WTC11 (cell line): ENCODE results near the gene ERFL. TPM values are rescaled to one million over a fixed set of nuclear protein-coding genes. Genes with fewer than 3 reads are reported as not detected.
A peak's percentile ranks its signal among the peaks of the same experiment; 100 is the strongest.

Experiments
- ATAC-seq: fragments of 200-7000 bp; cut with Tn5 transposase; 2 replicates; pipeline ENCODE4 v1.10.0; 2021; ENCODE audit warnings: mild to moderate bottlenecking, moderate library complexity
- CTCF ChIA-PET: fragments of 300-600 bp; sonication (Branson Sonifier 250); formaldehyde crosslinking; loops from one replicate; lab custom pipeline; 2021; ENCODE audit warnings: antibody characterized with exemption; lab: Charles Lee
- POLR2A ChIA-PET: fragments of 350-600 bp; sonication (Branson Sonifier 250); formaldehyde crosslinking; loops from one replicate; lab custom pipeline; 2021; ENCODE audit warnings: antibody characterized with exemption; lab: Charles Lee
- DNase-seq: peaks from one replicate; pipeline ENCODE4 v3.0.0; 2021; ENCODE audit warnings: low spot score
- H3K27ac Mint-ChIP-seq: 2 replicates; pipeline ENCODE4 v1.8.0; 2021; ENCODE audit warnings: mixed read lengths
- H3K27me3 Mint-ChIP-seq: 2 replicates; pipeline ENCODE4 v1.8.0; 2021; ENCODE audit warnings: low read depth, mild to moderate bottlenecking, moderate library complexity, mixed read lengths
- H3K36me3 Mint-ChIP-seq: 2 replicates; pipeline ENCODE4 v1.8.0; 2021; ENCODE audit warnings: mixed read lengths
- H3K4me1 Mint-ChIP-seq: 2 replicates; pipeline ENCODE4 v1.8.0; 2022; ENCODE audit warnings: mixed read lengths
- H3K4me3 Mint-ChIP-seq: 2 replicates; pipeline ENCODE4 v1.8.0; 2021; ENCODE audit warnings: mild to moderate bottlenecking, moderate library complexity, mixed read lengths
- H3K9me3 Mint-ChIP-seq: 2 replicates; pipeline ENCODE4 v1.8.0; 2021; ENCODE audit warnings: mixed read lengths
- ATF2 ChIP-seq: sonication (generic); formaldehyde crosslinking; IDR thresholded peaks from 2 replicates; pipeline ENCODE4 v1.8.1; 2022; ENCODE audit warnings: low read depth, missing genetic modification reagents, borderline replicate concordance
- ELF4 ChIP-seq: sonication (generic); formaldehyde crosslinking; IDR thresholded peaks from 2 replicates; pipeline ENCODE4 v1.8.1; 2022; ENCODE audit warnings: low read depth, mild to moderate bottlenecking, moderate library complexity, missing genetic modification reagents
- EMX1 ChIP-seq: fragments of 250-450 bp; sonication (Bioruptor Pico); IDR thresholded peaks from 2 replicates; pipeline ENCODE4 v1.8.0; 2021; ENCODE audit warnings: mild to moderate bottlenecking
- ERG ChIP-seq: fragments of 250-450 bp; sonication (Bioruptor Pico); IDR thresholded peaks from 2 replicates; pipeline ENCODE4 v1.8.0; 2021; ENCODE audit warnings: mild to moderate bottlenecking
- ESRRA ChIP-seq: sonication (generic); formaldehyde crosslinking; IDR thresholded peaks from 2 replicates; pipeline ENCODE4 v1.8.1; 2022; ENCODE audit warnings: mild to moderate bottlenecking, missing genetic modification reagents, borderline replicate concordance
- FOXJ3 ChIP-seq: sonication (generic); formaldehyde crosslinking; IDR thresholded peaks from 2 replicates; pipeline ENCODE4 v1.9.0; 2021; ENCODE audit warnings: missing genetic modification reagents, mild to moderate bottlenecking, borderline replicate concordance
- MAX ChIP-seq: sonication (generic); formaldehyde crosslinking; IDR thresholded peaks from 2 replicates; pipeline ENCODE4 v1.8.0; 2022; ENCODE audit warnings: mild to moderate bottlenecking, missing genetic modification reagents
- RORB ChIP-seq: fragments of 250-450 bp; sonication (Bioruptor Pico); IDR thresholded peaks from 2 replicates; pipeline ENCODE4 v1.9.0; 2021; ENCODE audit warnings: mild to moderate bottlenecking
- SOX15 ChIP-seq: fragments of 250-450 bp; sonication (Bioruptor Pico); IDR thresholded peaks from 2 replicates; pipeline ENCODE4 v1.9.0; 2021; ENCODE audit warnings: mild to moderate bottlenecking
- TEAD1 ChIP-seq: sonication (generic); formaldehyde crosslinking; IDR thresholded peaks from 2 replicates; pipeline ENCODE4 v1.8.0; 2022; ENCODE audit warnings: mild to moderate bottlenecking, missing genetic modification reagents
- TEAD4 ChIP-seq: sonication (generic); formaldehyde crosslinking; IDR thresholded peaks from 2 replicates; pipeline ENCODE4 v1.8.0; 2022; ENCODE audit warnings: mild to moderate bottlenecking, missing genetic modification reagents
- USF2 ChIP-seq: sonication (generic); formaldehyde crosslinking; IDR thresholded peaks from 2 replicates; pipeline ENCODE4 v1.8.1; 2023; ENCODE audit warnings: mild to moderate bottlenecking, missing genetic modification reagents, moderate library complexity
- ZNF138 ChIP-seq: sonication (generic); formaldehyde crosslinking; conservative IDR thresholded peaks from 2 replicates; pipeline ENCODE4 v1.8.1; 2022; ENCODE audit warnings: mild to moderate bottlenecking, moderate library complexity, missing genetic modification reagents
- ZNF219 ChIP-seq: sonication (generic); formaldehyde crosslinking; IDR thresholded peaks from 2 replicates; pipeline ENCODE4 v1.8.0; 2023; ENCODE audit warnings: missing genetic modification reagents, mild to moderate bottlenecking, borderline replicate concordance
- ZNF317 ChIP-seq: sonication (generic); formaldehyde crosslinking; IDR thresholded peaks from 2 replicates; pipeline ENCODE4 v1.8.1; 2023; ENCODE audit warnings: low read depth, mild to moderate bottlenecking, moderate library complexity, missing genetic modification reagents, borderline replicate concordance
- ZNF425 ChIP-seq: fragments of 250-450 bp; sonication (Bioruptor Pico); conservative IDR thresholded peaks from 2 replicates; pipeline ENCODE4 v1.9.0; 2021; ENCODE audit warnings: mild to moderate bottlenecking
- ZNF512 ChIP-seq: sonication (generic); formaldehyde crosslinking; IDR thresholded peaks from 2 replicates; pipeline ENCODE4 v1.8.1; 2022; ENCODE audit warnings: missing genetic modification reagents, borderline replicate concordance
- ZNF532 ChIP-seq: fragments of 250-450 bp; sonication (Bioruptor Pico); IDR thresholded peaks from 2 replicates; pipeline ENCODE4 v1.9.0; 2021; ENCODE audit warnings: mild to moderate bottlenecking, borderline replicate concordance
- ZNF671 ChIP-seq: fragments of 250-450 bp; sonication (Bioruptor Pico); IDR thresholded peaks from 2 replicates; pipeline ENCODE4 v1.8.0; 2021; ENCODE audit warnings: mild to moderate bottlenecking
- total RNA-seq: library from RNA; stranded (reverse); gene quantifications from 3 replicates; pipeline ENCODE4 v1.2.3, GENCODE V29; 2021

The ERFL gene
- total RNA-seq, 1 experiment from 2014 or later: 0.31 TPM

GRCh38 chr19:41870401-41870873 is 57.8 kb downstream of the ERFL start:
- DNase-seq: no peak
- Mint-ChIP-seq H3K4me3 (no peak overlapping the region), H3K27ac (peak overlapping the region; percentile 63; the same call in 1 of the 2 replicates), H3K4me1 (peaks cover 17% of the 10 kb centered on the region), H3K9me3 (no peaks in the 10 kb centered on the region), H3K36me3 (peaks cover 50% of the 10 kb centered on the region), H3K27me3 (no peaks in the 10 kb centered on the region)
- ChIA-PET POLR2A (interaction anchor here (0.7 to 4.3 kb wide), 4 partner anchors 10 to 1328 kb away, joined by 4 to 30 read pairs (median 9); partner anchors contain the start of gene RPS19), CTCF (interaction anchor here (0.7 to 3.7 kb wide), 4 partner anchors 10 to 531 kb away, joined by 3 to 46 read pairs (median 4); partner anchors contain the start of genes ARHGEF1 and RPS19)
- no peak for ATAC-seq
- no peak for TF ChIP-seq ATF2 (CRISPR knock-in tag)
- no peak for TF ChIP-seq ZNF317 (CRISPR knock-in tag)
- no peak for TF ChIP-seq ZNF512 (CRISPR knock-in tag)
- no peak for TF ChIP-seq FOXJ3
- no peak for TF ChIP-seq ZNF219 (CRISPR knock-in tag)
- no peak for TF ChIP-seq RORB (CRISPR knock-in tag)
- TF ChIP-seq ERG: no peak
- no peak for TF ChIP-seq USF2
- TF ChIP-seq SOX15: no peak
- 0 out of 2 replicates have a peak, but pooled peaks have one; percentile 6 for TF ChIP-seq ZNF425 (CRISPR knock-in tag)
- TF ChIP-seq EMX1 (CRISPR knock-in tag): 0 out of 2 replicates have a peak, but pooled peaks have one; percentile 61
- TF ChIP-seq ZNF138 (CRISPR knock-in tag): no peak
- TF ChIP-seq MAX (CRISPR knock-in tag): no peak
- no peak for TF ChIP-seq ZNF671 (CRISPR knock-in tag)
- no peak for TF ChIP-seq TEAD4 (CRISPR knock-in tag)

- CTCF ChIA-PET: no interaction called here
- DNase-seq (no peak), ATAC-seq (no peak)
- Mint-ChIP-seq H3K4me3 (no peak overlapping the region), H3K27me3 (no peaks in the 10 kb centered on the region), H3K27ac (no peak overlapping the region), H3K4me1 (peaks cover 22% of the 10 kb centered on the region), H3K9me3 (no peaks in the 10 kb centered on the region), H3K36me3 (peaks cover 59% of the 10 kb centered on the region)
- POLR2A ChIA-PET: interaction anchor here (1.2 to 4.3 kb wide), 2 partner anchors 9 kb away, joined by 13 to 30 read pairs; partner anchors contain the start of gene RPS19
- TF ChIP-seq ZNF425 (CRISPR knock-in tag) (no peak), ZNF532 (no peak), ELF4 (CRISPR knock-in tag) (no peak), TEAD1 (CRISPR knock-in tag) (no peak), ZNF671 (CRISPR knock-in tag) (no peak), ESRRA (CRISPR knock-in tag) (no peak)
These were observed 58.8 kb downstream of the ERFL start for GRCh38 chr19:41869374-41869955.
